Measurements from ENCODE around the gene DAP. TPM values are rescaled to one million over a fixed set of nuclear protein-coding genes. Genes with fewer than 3 reads are reported as not detected.

DAP gene
- total and polyA plus RNA-seq, 2 experiments from 2014 or later = 35.7 to 37.6 TPM

DNA sequence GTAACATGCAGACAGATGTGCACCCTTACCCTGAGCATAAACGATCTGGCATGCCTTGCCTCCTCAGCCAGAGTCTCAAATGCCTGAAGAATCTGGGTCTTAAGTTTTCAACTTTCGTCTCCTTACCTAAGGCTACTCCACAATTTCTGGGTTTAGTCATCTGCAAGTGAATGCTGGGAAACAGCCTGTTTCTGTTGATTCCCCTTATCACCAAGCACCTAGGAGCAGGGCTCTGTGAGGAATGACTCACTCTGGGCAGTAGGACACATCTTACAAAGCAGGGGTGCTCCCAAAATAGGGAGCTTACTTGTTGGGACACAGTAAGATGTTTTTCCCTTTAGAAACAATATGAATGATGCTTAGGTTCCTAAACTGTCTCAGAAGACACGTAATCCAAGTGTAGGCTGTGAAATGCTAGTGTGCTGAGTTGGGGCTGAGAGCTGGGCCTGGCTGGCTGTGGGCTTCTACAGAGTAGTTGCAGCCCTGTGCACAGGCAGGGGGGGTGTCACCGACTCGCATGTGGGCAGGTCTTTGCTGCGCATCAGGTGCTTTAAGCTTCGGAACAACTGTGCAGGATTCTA, 58.0 kb downstream of the DAP start:
- H4K20me1 ChIP-seq (replicated peaks; ENCODE audit: insufficient read depth) = peaks cover 6% of the 10 kb centered on the region
- H3K9me2 ChIP-seq (ENCODE audit: insufficient read depth) = no peaks in the 10 kb centered on the region
- H3K4me1 ChIP-seq (ENCODE audit: insufficient read depth) = peaks cover 22% of the 10 kb centered on the region
- H3K36me3 ChIP-seq (ENCODE audit: insufficient read depth) = no peaks in the 10 kb centered on the region
- Mint-ChIP-seq H3K27me3 (ENCODE audit: insufficient read depth, low read depth, poor library complexity) (peaks cover 14% of the 10 kb centered on the region), H3K4me1 (peaks cover 49% of the 10 kb centered on the region), H3K4me3 (no peak overlapping the region), H3K27ac (no peak overlapping the region), H3K9me3 (no peaks in the 10 kb centered on the region), H3K36me3 (ENCODE audit: low read depth) (no peaks in the 10 kb centered on the region)
- no peak overlapping the region for H3K27ac ChIP-seq (ENCODE audit: low read depth)
- H3K4me2 ChIP-seq = no peak overlapping the region
- no peak overlapping the region for H2AFZ ChIP-seq
- TF ChIP-seq EZH2phosphoT487 (IDR thresholded peaks at IDR 0.05; ENCODE audit: unreplicated experiment) = no peak
- TF ChIP-seq, protein P1, sequence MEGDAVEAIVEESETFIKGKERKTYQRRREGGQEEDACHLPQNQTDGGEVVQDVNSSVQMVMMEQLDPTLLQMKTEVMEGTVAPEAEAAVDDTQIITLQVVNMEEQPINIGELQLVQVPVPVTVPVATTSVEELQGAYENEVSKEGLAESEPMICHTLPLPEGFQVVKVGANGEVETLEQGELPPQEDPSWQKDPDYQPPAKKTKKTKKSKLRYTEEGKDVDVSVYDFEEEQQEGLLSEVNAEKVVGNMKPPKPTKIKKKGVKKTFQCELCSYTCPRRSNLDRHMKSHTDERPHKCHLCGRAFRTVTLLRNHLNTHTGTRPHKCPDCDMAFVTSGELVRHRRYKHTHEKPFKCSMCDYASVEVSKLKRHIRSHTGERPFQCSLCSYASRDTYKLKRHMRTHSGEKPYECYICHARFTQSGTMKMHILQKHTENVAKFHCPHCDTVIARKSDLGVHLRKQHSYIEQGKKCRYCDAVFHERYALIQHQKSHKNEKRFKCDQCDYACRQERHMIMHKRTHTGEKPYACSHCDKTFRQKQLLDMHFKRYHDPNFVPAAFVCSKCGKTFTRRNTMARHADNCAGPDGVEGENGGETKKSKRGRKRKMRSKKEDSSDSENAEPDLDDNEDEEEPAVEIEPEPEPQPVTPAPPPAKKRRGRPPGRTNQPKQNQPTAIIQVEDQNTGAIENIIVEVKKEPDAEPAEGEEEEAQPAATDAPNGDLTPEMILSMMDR (conservative IDR thresholded peaks at IDR 0.05; ENCODE audit: low read depth in 2 of 2) = no peak
- TF ChIP-seq, protein P2, sequence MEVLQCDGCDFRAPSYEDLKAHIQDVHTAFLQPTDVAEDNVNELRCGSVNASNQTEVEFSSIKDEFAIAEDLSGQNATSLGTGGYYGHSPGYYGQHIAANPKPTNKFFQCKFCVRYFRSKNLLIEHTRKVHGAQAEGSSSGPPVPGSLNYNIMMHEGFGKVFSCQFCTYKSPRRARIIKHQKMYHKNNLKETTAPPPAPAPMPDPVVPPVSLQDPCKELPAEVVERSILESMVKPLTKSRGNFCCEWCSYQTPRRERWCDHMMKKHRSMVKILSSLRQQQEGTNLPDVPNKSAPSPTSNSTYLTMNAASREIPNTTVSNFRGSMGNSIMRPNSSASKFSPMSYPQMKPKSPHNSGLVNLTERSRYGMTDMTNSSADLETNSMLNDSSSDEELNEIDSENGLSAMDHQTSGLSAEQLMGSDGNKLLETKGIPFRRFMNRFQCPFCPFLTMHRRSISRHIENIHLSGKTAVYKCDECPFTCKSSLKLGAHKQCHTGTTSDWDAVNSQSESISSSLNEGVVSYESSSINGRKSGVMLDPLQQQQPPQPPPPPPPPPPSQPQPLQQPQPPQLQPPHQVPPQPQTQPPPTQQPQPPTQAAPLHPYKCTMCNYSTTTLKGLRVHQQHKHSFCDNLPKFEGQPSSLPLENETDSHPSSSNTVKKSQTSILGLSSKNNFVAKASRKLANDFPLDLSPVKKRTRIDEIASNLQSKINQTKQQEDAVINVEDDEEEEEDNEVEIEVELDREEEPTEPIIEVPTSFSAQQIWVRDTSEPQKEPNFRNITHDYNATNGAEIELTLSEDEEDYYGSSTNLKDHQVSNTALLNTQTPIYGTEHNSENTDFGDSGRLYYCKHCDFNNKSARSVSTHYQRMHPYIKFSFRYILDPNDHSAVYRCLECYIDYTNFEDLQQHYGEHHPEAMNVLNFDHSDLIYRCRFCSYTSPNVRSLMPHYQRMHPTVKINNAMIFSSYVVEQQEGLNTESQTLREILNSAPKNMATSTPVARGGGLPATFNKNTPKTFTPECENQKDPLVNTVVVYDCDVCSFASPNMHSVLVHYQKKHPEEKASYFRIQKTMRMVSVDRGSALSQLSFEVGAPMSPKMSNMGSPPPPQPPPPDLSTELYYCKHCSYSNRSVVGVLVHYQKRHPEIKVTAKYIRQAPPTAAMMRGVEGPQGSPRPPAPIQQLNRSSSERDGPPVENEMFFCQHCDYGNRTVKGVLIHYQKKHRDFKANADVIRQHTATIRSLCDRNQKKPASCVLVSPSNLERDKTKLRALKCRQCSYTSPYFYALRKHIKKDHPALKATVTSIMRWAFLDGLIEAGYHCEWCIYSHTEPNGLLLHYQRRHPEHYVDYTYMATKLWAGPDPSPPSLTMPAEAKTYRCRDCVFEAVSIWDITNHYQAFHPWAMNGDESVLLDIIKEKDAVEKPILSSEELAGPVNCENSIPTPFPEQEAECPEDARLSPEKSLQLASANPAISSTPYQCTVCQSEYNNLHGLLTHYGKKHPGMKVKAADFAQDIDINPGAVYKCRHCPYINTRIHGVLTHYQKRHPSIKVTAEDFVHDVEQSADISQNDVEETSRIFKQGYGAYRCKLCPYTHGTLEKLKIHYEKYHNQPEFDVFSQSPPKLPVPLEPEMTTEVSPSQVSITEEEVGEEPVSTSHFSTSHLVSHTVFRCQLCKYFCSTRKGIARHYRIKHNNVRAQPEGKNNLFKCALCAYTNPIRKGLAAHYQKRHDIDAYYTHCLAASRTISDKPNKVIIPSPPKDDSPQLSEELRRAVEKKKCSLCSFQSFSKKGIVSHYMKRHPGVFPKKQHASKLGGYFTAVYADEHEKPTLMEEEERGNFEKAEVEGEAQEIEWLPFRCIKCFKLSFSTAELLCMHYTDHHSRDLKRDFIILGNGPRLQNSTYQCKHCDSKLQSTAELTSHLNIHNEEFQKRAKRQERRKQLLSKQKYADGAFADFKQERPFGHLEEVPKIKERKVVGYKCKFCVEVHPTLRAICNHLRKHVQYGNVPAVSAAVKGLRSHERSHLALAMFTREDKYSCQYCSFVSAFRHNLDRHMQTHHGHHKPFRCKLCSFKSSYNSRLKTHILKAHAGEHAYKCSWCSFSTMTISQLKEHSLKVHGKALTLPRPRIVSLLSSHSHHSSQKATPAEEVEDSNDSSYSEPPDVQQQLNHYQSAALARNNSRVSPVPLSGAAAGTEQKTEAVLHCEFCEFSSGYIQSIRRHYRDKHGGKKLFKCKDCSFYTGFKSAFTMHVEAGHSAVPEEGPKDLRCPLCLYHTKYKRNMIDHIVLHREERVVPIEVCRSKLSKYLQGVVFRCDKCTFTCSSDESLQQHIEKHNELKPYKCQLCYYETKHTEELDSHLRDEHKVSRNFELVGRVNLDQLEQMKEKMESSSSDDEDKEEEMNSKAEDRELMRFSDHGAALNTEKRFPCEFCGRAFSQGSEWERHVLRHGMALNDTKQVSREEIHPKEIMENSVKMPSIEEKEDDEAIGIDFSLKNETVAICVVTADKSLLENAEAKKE (CRISPR knock-in tag; IDR thresholded peaks at IDR 0.05) = no peak
- TF ChIP-seq, protein P3, sequence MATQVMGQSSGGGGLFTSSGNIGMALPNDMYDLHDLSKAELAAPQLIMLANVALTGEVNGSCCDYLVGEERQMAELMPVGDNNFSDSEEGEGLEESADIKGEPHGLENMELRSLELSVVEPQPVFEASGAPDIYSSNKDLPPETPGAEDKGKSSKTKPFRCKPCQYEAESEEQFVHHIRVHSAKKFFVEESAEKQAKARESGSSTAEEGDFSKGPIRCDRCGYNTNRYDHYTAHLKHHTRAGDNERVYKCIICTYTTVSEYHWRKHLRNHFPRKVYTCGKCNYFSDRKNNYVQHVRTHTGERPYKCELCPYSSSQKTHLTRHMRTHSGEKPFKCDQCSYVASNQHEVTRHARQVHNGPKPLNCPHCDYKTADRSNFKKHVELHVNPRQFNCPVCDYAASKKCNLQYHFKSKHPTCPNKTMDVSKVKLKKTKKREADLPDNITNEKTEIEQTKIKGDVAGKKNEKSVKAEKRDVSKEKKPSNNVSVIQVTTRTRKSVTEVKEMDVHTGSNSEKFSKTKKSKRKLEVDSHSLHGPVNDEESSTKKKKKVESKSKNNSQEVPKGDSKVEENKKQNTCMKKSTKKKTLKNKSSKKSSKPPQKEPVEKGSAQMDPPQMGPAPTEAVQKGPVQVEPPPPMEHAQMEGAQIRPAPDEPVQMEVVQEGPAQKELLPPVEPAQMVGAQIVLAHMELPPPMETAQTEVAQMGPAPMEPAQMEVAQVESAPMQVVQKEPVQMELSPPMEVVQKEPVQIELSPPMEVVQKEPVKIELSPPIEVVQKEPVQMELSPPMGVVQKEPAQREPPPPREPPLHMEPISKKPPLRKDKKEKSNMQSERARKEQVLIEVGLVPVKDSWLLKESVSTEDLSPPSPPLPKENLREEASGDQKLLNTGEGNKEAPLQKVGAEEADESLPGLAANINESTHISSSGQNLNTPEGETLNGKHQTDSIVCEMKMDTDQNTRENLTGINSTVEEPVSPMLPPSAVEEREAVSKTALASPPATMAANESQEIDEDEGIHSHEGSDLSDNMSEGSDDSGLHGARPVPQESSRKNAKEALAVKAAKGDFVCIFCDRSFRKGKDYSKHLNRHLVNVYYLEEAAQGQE (IDR thresholded peaks at IDR 0.05; ENCODE audit: unreplicated experiment) = no peak
- no peak for TF ChIP-seq EZH2 (IDR thresholded peaks at IDR 0.05; ENCODE audit: low read depth, unreplicated experiment)
- no peak for TF ChIP-seq POLR2AphosphoS5 (IDR thresholded peaks at IDR 0.05; ENCODE audit: low read depth)
- TF ChIP-seq ZNF331 (CRISPR knock-in tag; IDR thresholded peaks at IDR 0.05; ENCODE audit: low read depth) = no peak
- no peak for TF ChIP-seq NANOG (IDR thresholded peaks at IDR 0.05; ENCODE audit: borderline replicate concordance)
- no peak for TF ChIP-seq JUNB (IDR thresholded peaks at IDR 0.05; ENCODE audit: unreplicated experiment)
- TF ChIP-seq, protein P4, sequence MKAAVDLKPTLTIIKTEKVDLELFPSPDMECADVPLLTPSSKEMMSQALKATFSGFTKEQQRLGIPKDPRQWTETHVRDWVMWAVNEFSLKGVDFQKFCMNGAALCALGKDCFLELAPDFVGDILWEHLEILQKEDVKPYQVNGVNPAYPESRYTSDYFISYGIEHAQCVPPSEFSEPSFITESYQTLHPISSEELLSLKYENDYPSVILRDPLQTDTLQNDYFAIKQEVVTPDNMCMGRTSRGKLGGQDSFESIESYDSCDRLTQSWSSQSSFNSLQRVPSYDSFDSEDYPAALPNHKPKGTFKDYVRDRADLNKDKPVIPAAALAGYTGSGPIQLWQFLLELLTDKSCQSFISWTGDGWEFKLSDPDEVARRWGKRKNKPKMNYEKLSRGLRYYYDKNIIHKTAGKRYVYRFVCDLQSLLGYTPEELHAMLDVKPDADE (IDR thresholded peaks at IDR 0.05) = no peak
- H3K4me3 ChIP-seq = no peak overlapping the region
- ATAC-seq (no peak), DNase-seq (ENCODE audit: low spot score) (no peak)
- H3K27me3 ChIP-seq (ENCODE audit: insufficient read depth) = no peaks in the 10 kb centered on the region
- H3K79me2 ChIP-seq (replicated peaks; ENCODE audit: insufficient read depth) = no peaks in the 10 kb centered on the region; the same call in 1 of the 2 replicates
- H3F3A ChIP-seq (replicated peaks; ENCODE audit: low read depth) = no peaks in the 10 kb centered on the region
